Measurements from ENCODE around the gene SIGLEC14.
"Not testable (repeated sequence)": the region's sequence is repeated elsewhere in the genome, so short reads cannot be mapped to it uniquely, and the experiment has no call there.

The SIGLEC14 gene

DNA sequence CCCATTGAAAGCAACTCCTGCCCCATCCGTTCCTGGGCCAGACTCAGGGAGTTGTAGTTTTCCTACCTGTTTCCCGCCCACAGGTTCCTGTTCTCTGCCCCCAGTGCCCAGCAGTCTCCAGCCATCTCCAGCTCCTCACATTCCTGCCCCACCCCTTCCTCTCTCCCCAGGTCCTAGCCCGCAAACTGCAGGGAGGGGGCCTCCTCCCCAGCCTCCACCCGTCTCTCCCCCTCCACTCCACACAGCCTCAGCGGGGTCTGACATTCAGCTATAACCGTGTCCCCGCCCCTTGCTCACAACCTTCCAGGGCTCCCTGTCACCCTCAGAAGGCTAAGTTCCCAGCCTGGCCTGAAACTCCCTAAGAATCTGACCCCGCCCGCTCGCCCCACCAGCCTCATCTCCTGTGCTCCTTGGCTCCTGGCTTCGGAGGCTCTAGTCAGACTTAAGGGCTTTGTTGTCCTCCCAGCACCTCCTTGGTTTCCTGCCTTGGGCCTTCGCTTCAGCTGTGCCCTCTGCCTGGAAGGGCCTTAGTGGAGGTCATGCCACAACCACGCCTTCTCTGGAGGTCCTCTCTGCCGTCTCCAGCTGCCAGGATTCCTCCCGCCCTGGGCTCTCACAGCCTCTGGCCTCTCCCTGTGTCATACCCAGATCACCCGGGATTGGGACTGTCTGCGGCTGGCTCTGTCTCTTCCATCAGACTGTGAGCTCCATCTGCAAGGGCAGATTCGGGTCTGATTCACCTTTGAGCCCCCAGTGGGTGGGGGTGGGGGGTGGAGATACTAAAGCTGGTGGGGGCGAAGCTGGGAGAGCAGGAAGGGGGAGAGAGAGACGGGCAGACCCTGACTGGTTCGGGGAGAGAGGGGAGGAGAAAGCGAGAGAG lies 41.4 kb upstream of the SIGLEC14 start:
- DNase-seq (ENCODE audit: low read depth) = no peak
- H3K4me3 ChIP-seq (ENCODE audit: low read depth, low read length) = peak overlapping the region; percentile 87
- TF ChIP-seq, protein P1, sequence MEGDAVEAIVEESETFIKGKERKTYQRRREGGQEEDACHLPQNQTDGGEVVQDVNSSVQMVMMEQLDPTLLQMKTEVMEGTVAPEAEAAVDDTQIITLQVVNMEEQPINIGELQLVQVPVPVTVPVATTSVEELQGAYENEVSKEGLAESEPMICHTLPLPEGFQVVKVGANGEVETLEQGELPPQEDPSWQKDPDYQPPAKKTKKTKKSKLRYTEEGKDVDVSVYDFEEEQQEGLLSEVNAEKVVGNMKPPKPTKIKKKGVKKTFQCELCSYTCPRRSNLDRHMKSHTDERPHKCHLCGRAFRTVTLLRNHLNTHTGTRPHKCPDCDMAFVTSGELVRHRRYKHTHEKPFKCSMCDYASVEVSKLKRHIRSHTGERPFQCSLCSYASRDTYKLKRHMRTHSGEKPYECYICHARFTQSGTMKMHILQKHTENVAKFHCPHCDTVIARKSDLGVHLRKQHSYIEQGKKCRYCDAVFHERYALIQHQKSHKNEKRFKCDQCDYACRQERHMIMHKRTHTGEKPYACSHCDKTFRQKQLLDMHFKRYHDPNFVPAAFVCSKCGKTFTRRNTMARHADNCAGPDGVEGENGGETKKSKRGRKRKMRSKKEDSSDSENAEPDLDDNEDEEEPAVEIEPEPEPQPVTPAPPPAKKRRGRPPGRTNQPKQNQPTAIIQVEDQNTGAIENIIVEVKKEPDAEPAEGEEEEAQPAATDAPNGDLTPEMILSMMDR (IDR thresholded peaks at IDR 0.05; ENCODE audit: control insufficient read depth, extremely low read depth, insufficient read depth) = no peak

GRCh38 chr19:51686171-51686570 lies 39.5 kb upstream of the SIGLEC14 start:
- no peak for DNase-seq (ENCODE audit: low read depth)
- TF ChIP-seq, protein P1 (IDR thresholded peaks at IDR 0.05; ENCODE audit: control insufficient read depth, extremely low read depth, insufficient read depth) = no peak
- H3K4me3 ChIP-seq (ENCODE audit: low read depth, low read length) = no peak overlapping the region

GRCh38 chr19:51681286-51681941 lies 34.8 kb upstream of the SIGLEC14 start:
- TF ChIP-seq, protein P1 (IDR thresholded peaks at IDR 0.05; ENCODE audit: control insufficient read depth, extremely low read depth, insufficient read depth) = no peak
- H3K4me3 ChIP-seq (ENCODE audit: low read depth, low read length) = no peak overlapping the region
- no peak for DNase-seq (ENCODE audit: low read depth)

DNA sequence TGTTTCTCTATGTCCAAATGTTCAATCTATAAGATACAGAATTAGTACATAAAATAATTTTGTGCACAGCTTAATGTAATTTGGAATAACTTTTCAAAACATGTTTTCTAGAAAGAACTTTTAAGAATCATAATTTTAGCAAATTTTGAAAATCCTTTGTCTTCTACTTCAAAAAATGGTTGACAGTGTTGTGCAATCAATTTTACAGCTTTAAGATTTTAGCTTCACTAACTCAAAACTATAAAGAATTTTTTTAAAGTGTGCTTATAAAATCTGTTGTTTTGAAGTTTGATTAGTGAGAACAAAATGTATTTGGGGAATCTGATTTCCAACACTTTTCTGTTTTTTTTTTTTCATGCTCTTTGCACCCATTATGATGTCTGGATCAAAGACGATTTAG lies 33.8 kb upstream of the SIGLEC14 start:
- TF ChIP-seq, protein P1 (IDR thresholded peaks at IDR 0.05; ENCODE audit: control insufficient read depth, extremely low read depth, insufficient read depth) = no peak
- no peak overlapping the region for H3K4me3 ChIP-seq (ENCODE audit: low read depth, low read length)
- no peak for DNase-seq (ENCODE audit: low read depth)

GRCh38 chr19:51676566-51677083 lies 30.0 kb upstream of the SIGLEC14 start:
- no peak overlapping the region for H3K4me3 ChIP-seq (ENCODE audit: low read depth, low read length)
- no peak for DNase-seq (ENCODE audit: low read depth)
- TF ChIP-seq, protein P1 (IDR thresholded peaks at IDR 0.05; ENCODE audit: control insufficient read depth, extremely low read depth, insufficient read depth) = no peak

DNA sequence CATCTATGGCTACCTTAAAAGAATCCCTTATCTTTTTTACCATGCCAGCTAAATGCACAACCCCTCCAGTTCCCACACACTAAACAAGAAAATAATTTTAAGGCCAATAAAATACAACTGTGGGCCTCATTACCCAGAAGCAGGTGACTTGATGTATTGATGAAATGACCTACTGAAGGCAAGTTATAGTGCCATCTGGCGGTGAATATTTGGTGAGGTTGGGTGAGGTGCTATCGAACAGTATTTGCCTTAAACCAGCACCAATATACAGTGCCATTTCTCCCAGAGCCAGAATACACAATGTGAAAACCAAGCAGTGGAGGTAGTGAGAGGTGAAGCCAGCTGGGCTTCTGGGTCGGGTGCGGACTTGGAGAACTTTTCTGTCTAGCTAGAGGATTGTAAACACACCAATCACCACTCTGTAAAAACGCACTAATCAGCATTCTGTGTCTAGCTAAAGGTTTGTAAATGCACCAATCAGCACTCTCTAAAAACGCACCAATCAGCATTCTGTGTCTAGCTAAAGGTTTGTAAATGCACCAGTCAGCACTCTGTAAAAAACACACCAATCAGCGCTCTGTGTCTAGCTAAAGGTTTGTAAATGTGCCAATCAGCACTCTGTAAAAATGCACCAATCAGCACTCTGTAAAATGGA lies 29.4 kb upstream of the SIGLEC14 start:
- TF ChIP-seq, protein P1 (IDR thresholded peaks at IDR 0.05; ENCODE audit: control insufficient read depth, extremely low read depth, insufficient read depth) = peak; percentile 48
- not testable (repeated sequence) for H3K4me3 ChIP-seq (ENCODE audit: low read depth, low read length); DNase-seq (ENCODE audit: low read depth)

Data from LNCaP clone FGC (cell line).